Calu3 (cell line): ENCODE data around the gene PPFIA1. TPM values are rescaled to one million over a fixed set of nuclear protein-coding genes. Genes with fewer than 3 reads are reported as not detected.

Experiments used
- BruUV-seq: library from RNA; stranded (reverse); fragments of 400-500 nt; replicated peaks from 2 replicates; lab custom pipeline; 2021; lab: Mats Ljungman, UMichigan
- CTCF ChIA-PET: fragments of 300-600 bp; sonication (Branson Sonifier 250); formaldehyde crosslinking; loops from one replicate; lab custom pipeline; 2022; ENCODE audit warnings: antibody characterized with exemption; lab: Charles Lee
- DNase-seq: peaks from one replicate; pipeline ENCODE4 v3.0.0; 2022
- H3K27ac Mint-ChIP-seq: one replicate; pipeline ENCODE4 v1.8.0; 2022; ENCODE audit warnings: mixed read lengths; ENCODE audit not compliant: unreplicated experiment
- H3K27me3 Mint-ChIP-seq: one replicate; pipeline ENCODE4 v1.8.0; 2022; ENCODE audit warnings: mixed read lengths; ENCODE audit not compliant: unreplicated experiment
- H3K36me3 Mint-ChIP-seq: one replicate; pipeline ENCODE4 v1.8.0; 2022; ENCODE audit warnings: mild to moderate bottlenecking, moderate library complexity, mixed read lengths; ENCODE audit not compliant: insufficient read depth, unreplicated experiment
- H3K4me1 Mint-ChIP-seq: one replicate; pipeline ENCODE4 v1.8.0; 2022; ENCODE audit warnings: mild to moderate bottlenecking, low read depth, mixed read lengths; ENCODE audit not compliant: unreplicated experiment
- H3K4me3 Mint-ChIP-seq: one replicate; pipeline ENCODE4 v1.8.0; 2022; ENCODE audit warnings: mild to moderate bottlenecking, low read depth, moderate library complexity, mixed read lengths; ENCODE audit not compliant: unreplicated experiment
- H3K9me3 Mint-ChIP-seq: one replicate; pipeline ENCODE4 v1.8.0; 2022; ENCODE audit warnings: low read depth, mixed read lengths; ENCODE audit not compliant: unreplicated experiment
- CTCF ChIP-seq: fragments of 200-600 bp; IDR thresholded peaks from one replicate; pipeline ENCODE4 v1.8.0; 2022; ENCODE audit warnings: antibody characterized with exemption; ENCODE audit not compliant: unreplicated experiment
- intact Hi-C: fragments of 100-400 bp; cut with micrococcal nuclease; formaldehyde crosslinking; loops from one replicate; pipeline ENCODE4 v1.10.0; 2022; ENCODE audit not compliant: unreplicated experiment
- total RNA-seq: library from RNA; stranded (reverse); gene quantifications from 2 replicates; pipeline ENCODE4 v1.2.3, GENCODE V29; 2022

Gene PPFIA1
- total RNA-seq, 1 experiment from 2014 or later = 84.0 TPM

DNA sequence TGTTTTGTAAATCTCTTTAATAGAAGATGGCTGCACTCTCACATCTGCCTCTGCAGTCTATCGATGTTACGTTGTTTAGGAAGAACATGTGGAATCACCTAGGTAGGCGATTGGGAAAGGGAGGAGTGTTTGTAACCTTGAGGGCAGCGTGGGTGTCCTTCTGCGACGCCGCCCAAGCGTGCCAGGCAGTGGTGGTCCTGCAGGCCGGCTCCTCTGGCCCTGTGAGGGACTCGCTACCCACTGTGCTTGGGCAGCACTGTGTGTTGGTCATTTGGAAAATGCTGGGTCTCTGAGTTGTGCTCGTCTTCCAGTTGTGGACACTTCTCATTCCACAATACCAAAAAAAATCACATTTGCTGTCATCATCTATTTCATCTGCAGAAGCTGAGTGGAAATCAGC, 156.9 kb downstream of the PPFIA1 start:
- Mint-ChIP-seq H3K27ac (no peak overlapping the region), H3K4me3 (no peak overlapping the region), H3K36me3 (peaks cover 82% of the 10 kb centered on the region), H3K4me1 (no peaks in the 10 kb centered on the region), H3K27me3 (no peaks in the 10 kb centered on the region), H3K9me3 (no peaks in the 10 kb centered on the region)
- CTCF ChIA-PET = no interaction called here
- no peak for TF ChIP-seq CTCF
- DNase-seq = no peak
- TSS peak; percentile 23 for BruUV-seq
- intact Hi-C loops = no loop called here

DNA sequence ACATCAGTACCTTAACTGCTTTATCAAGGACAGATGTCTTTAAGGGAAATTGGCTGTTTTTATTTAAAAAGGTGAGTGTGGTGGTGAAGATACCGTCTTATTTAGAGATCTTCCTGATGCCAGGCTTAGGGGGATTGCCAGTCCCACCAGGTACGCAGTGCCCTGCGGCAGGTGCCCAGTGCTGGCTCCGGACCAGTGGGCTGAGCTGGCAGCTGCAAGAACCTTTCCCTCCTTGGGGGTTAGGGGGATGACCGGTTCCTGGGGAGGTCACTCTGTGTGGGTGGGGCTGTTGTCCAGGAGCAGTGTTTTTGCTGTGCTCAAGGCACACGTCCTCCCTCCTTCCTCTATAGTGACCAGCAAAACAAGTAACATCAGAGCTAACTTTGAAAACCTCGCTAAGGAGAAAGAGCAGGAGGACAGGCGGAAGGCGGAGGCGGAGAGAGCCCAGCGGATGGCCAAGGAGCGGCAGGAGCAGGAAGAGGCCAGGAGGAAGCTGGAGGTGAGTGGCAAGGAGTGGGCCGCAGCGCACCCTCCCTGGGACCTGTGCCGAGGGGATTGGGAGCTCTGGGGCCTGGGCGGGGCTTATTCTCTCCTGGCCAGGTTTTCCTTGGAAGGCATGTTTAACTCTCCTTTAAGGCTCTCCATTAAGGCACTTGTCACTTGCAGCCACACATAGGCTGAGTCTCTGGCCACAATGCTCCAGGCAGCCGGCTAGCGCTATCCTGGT, 158.4 kb downstream of the PPFIA1 start:
- no peaks in the 10 kb centered on the region for H3K27me3 Mint-ChIP-seq
- no peaks in the 10 kb centered on the region for H3K9me3 Mint-ChIP-seq
- H3K4me3 Mint-ChIP-seq = no peak overlapping the region
- DNase-seq = no peak
- peaks cover 78% of the 10 kb centered on the region for H3K36me3 Mint-ChIP-seq
- H3K4me1 Mint-ChIP-seq = no peaks in the 10 kb centered on the region
- CTCF ChIA-PET = interaction anchor here (1.2 kb wide), 1 partner anchor 11 kb away, joined by 3 read pairs; no protein-coding TSS in a partner anchor
- intact Hi-C loops = no loop called here
- BruUV-seq = no TSS peak
- no peak for TF ChIP-seq CTCF
- H3K27ac Mint-ChIP-seq = no peak overlapping the region

DNA sequence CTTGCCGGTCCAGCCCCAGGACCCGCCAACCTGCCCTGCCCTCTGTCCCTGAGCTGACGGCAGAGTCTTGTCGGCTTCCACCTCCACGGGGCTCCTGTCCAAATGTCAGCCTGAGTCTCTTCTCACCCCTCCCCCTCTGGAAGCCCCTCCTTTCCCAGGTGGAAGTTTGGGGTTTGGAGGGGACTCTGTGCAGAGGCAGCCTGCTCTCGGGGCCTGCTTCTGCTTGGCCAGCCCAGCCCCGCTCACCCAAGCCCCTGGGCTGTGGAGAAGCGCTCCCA, 158.9 kb downstream of the PPFIA1 start:
- no peaks in the 10 kb centered on the region for H3K4me1 Mint-ChIP-seq
- no peak for DNase-seq
- no peak for TF ChIP-seq CTCF
- H3K27ac Mint-ChIP-seq = no peak overlapping the region
- no peaks in the 10 kb centered on the region for H3K9me3 Mint-ChIP-seq
- no peak overlapping the region for H3K4me3 Mint-ChIP-seq
- peaks cover 78% of the 10 kb centered on the region for H3K36me3 Mint-ChIP-seq
- BruUV-seq = no TSS peak
- H3K27me3 Mint-ChIP-seq = no peaks in the 10 kb centered on the region
- CTCF ChIA-PET = interaction anchor here (1.2 kb wide), 1 partner anchor 12 kb away, joined by 3 read pairs; no protein-coding TSS in a partner anchor
- intact Hi-C loops = no loop called here

DNA sequence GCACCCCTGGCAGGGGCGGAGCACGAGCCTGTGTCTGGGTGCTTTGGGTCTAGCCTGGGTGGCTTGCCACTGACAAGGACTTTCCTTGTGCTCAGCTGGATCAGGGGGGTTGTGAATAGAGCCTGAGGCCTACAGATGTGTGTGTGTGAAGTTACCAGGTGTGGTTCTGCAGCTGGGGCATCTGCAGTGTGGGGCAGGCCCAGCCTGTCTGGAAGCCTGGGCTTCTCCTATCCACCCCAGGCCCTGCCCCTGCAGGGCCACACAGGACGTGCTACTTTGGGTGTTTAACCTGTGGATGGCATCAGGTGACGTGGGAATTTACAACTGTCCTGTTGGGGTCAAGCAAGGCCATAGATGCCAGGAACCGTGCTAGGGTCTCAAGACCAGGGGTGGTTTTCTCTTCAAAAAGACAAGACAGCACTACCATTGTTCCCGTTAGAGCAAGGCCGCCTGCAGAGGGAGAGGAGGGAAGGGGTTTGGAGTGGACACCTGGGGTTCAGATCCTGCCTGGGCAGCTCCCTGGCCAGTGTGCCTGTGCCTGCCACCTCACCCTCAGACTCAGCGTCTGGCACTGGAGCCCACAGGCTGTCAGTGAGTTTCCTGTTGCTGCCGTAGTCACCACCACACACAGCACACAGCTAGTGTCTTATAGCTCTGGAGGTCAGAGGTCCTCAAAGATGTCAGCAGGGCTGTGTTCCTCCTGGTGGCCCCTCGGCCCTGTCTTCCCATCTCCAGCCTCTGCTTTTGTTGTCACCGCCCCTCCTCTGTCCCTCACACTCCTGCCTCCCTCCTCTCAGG, 159.4 kb downstream of the PPFIA1 start:
- H3K27ac Mint-ChIP-seq = no peak overlapping the region
- no peak overlapping the region for H3K4me3 Mint-ChIP-seq
- no peak for TF ChIP-seq CTCF
- intact Hi-C loops = no loop called here
- no peaks in the 10 kb centered on the region for H3K27me3 Mint-ChIP-seq
- BruUV-seq = no TSS peak
- DNase-seq = no peak
- H3K4me1 Mint-ChIP-seq = no peaks in the 10 kb centered on the region
- H3K36me3 Mint-ChIP-seq = peaks cover 78% of the 10 kb centered on the region
- no peaks in the 10 kb centered on the region for H3K9me3 Mint-ChIP-seq
- CTCF ChIA-PET = interaction anchor here (1.2 kb wide), 1 partner anchor 12 kb away, joined by 3 read pairs; no protein-coding TSS in a partner anchor
